H1 (cell line): ENCODE measurements around the gene IRX4. TPM values are rescaled to one million over a fixed set of nuclear protein-coding genes. Genes with fewer than 3 reads are reported as not detected.

Source experiments
- CTCF ChIA-PET: fragments of 300-600 bp; sonication (Branson Sonifier 250); formaldehyde crosslinking; loops from one replicate; lab custom pipeline; 2021; ENCODE audit not compliant: partially characterized antibody; lab: Charles Lee
- POLR2A ChIA-PET: fragments of 300-600 bp; sonication (Branson Sonifier 250); formaldehyde crosslinking; loops from one replicate; lab custom pipeline; 2021; ENCODE audit warnings: inconsistent platforms; ENCODE audit not compliant: partially characterized antibody; lab: Charles Lee
- DNase-seq, 2 experiments: peaks; one replicate each; pipeline versions ENCODE4 v3.0.0 to v3.0.0-alpha.2; 2010 to 2022; ENCODE audit warnings: low spot score in 2 of 2, low read depth in 1 of 2, mixed read lengths in 1 of 2
- FAIRE-seq: peaks from 2 replicates; lab custom pipeline; 2011; peaks lifted over from hg19 to GRCh38; lab: Jason Lieb, UNC
- H2AFZ ChIP-seq: 2 replicates; pipeline ENCODE4 v1.8.1; 2012; ENCODE audit warnings: low read length, inconsistent platforms
- H2AK5ac ChIP-seq: 2 replicates; pipeline ENCODE4 v1.6.1; 2013; ENCODE audit warnings: low read depth, low read length
- H2BK120ac ChIP-seq: replicated peaks from 2 replicates; pipeline ENCODE3; 2013; ENCODE audit warnings: low read depth, low read length, inconsistent platforms
- H2BK12ac ChIP-seq: 2 replicates; pipeline ENCODE4 v1.6.1; 2013; ENCODE audit warnings: low read depth, low read length
- H2BK15ac ChIP-seq: 2 replicates; pipeline ENCODE4 v1.6.1; 2013; ENCODE audit warnings: low read length
- H2BK20ac ChIP-seq: 2 replicates; pipeline ENCODE4 v1.6.1; 2013; ENCODE audit warnings: low read length
- H2BK5ac ChIP-seq: 2 replicates; pipeline ENCODE4 v1.6.1; 2013; ENCODE audit warnings: low read depth, low read length
- H3K14ac ChIP-seq: 2 replicates; pipeline ENCODE4 v1.6.1; 2013; ENCODE audit warnings: inconsistent platforms; ENCODE audit not compliant: insufficient read length
- H3K18ac ChIP-seq: 2 replicates; pipeline ENCODE4 v1.6.1; 2013; ENCODE audit warnings: low read length; ENCODE audit errors: extremely low read depth
- H3K23ac ChIP-seq: 2 replicates; pipeline ENCODE4 v1.6.1; 2013; ENCODE audit warnings: inconsistent platforms; ENCODE audit not compliant: insufficient read length
- H3K23me2 ChIP-seq: 2 replicates; pipeline ENCODE4 v1.6.1; 2013; ENCODE audit warnings: low read depth, low read length
- H3K27ac ChIP-seq: 2 replicates; pipeline ENCODE4 v1.6.1; 2011; ENCODE audit warnings: low read depth, low read length, inconsistent platforms
- H3K27me3 ChIP-seq, 4 experiments: replicated peaks in 1 of 4; 1 replicate in 1 of 4; 2 replicates in 3 of 4; pipeline versions ENCODE4 v1.6.1 to v1.8.1; 2011 to 2013; ENCODE audit warnings: low read length in 3 of 4, mild to moderate bottlenecking in 3 of 4, inconsistent platforms in 2 of 4, mixed read lengths in 2 of 4, moderate library complexity in 1 of 4; ENCODE audit not compliant: control insufficient read depth in 3 of 4, insufficient read depth in 3 of 4; ENCODE audit errors: extremely low read depth in 1 of 4
- H3K36me3 ChIP-seq, 4 experiments: 2 replicates each; pipeline versions ENCODE4 v1.6.1 to v1.8.1; 2011 to 2013; ENCODE audit warnings: mild to moderate bottlenecking in 4 of 4, low read length in 3 of 4, moderate library complexity in 2 of 4, control low read depth in 1 of 4, inconsistent platforms in 1 of 4; ENCODE audit not compliant: insufficient read depth in 4 of 4, control insufficient read depth in 2 of 4
- H3K4ac ChIP-seq: replicated peaks from 2 replicates; pipeline ENCODE3; 2013; ENCODE audit warnings: low read length, low read depth, mixed read lengths, inconsistent platforms; ENCODE audit not compliant: insufficient read length
- H3K4me1 ChIP-seq, 4 experiments: replicated peaks in 1 of 4; 1 replicate in 1 of 4; 2 replicates in 3 of 4; pipeline versions ENCODE4 v1.6.1 to v1.8.1; 2011 to 2013; ENCODE audit warnings: low read length in 3 of 4, inconsistent platforms in 2 of 4, mixed read lengths in 1 of 4; ENCODE audit not compliant: insufficient read depth in 4 of 4, control insufficient read depth in 3 of 4
- H3K4me2 ChIP-seq, 2 experiments: 2 replicates each; pipeline versions ENCODE4 v1.6.1 to v1.8.1; 2011 to 2013; ENCODE audit warnings: low read depth in 2 of 2, low read length in 2 of 2, control low read depth in 1 of 2, inconsistent platforms in 1 of 2, mild to moderate bottlenecking in 1 of 2; ENCODE audit not compliant: insufficient read depth in 1 of 2
- H3K4me3 ChIP-seq, 4 experiments: fragments of 200-600, 300-600 bp in 1 of 4; sonication (generic), shearing (Covaris generic), sonication (Bioruptor Twin) in 1 of 4; 2 replicates each; pipeline versions ENCODE4 v1.5.1 to v1.8.1; 2011 to 2016; ENCODE audit warnings: low read length in 4 of 4, low read depth in 3 of 4, control low read depth in 2 of 4, inconsistent platforms in 2 of 4, mild to moderate bottlenecking in 2 of 4, mixed read lengths in 1 of 4, moderate library complexity in 1 of 4; ENCODE audit not compliant: insufficient read depth in 2 of 4; ENCODE audit errors: extremely low read depth in 1 of 4
- H3K56ac ChIP-seq: replicated peaks from 2 replicates; pipeline ENCODE3; 2013; ENCODE audit warnings: low read depth, mild to moderate bottlenecking, mixed read lengths, low read length, inconsistent platforms; ENCODE audit not compliant: insufficient read length
- H3K79me1 ChIP-seq: 2 replicates; pipeline ENCODE4 v1.6.1; 2013; ENCODE audit warnings: low read depth, low read length, control low read depth
- H3K79me2 ChIP-seq, 2 experiments: 2 replicates each; pipeline versions ENCODE4 v1.6.1 to v1.8.1; 2012 to 2013; ENCODE audit warnings: low read length in 2 of 2, mild to moderate bottlenecking in 2 of 2, inconsistent platforms in 1 of 2; ENCODE audit not compliant: insufficient read depth in 2 of 2, control insufficient read depth in 1 of 2
- H3K9ac ChIP-seq, 4 experiments: replicated peaks in 1 of 4; 1 replicate in 1 of 4; 2 replicates in 3 of 4; pipeline versions ENCODE4 v1.6.1 to v1.8.1; 2011 to 2013; ENCODE audit warnings: low read depth in 3 of 4, low read length in 3 of 4, control low read depth in 2 of 4, mild to moderate bottlenecking in 2 of 4, moderate library complexity in 2 of 4, inconsistent platforms in 1 of 4; ENCODE audit errors: extremely low read depth in 1 of 4
- H3K9me3 ChIP-seq, 2 experiments: 2 replicates each; pipeline versions ENCODE4 v1.6.1 to v1.8.1; 2012 to 2013; ENCODE audit warnings: mild to moderate bottlenecking in 2 of 2, moderate library complexity in 2 of 2, control low read depth in 1 of 2, inconsistent platforms in 1 of 2, low read depth in 1 of 2, low read length in 1 of 2, mixed read lengths in 1 of 2; ENCODE audit not compliant: insufficient read depth in 2 of 2
- H4K20me1 ChIP-seq, 2 experiments: replicated peaks in 1 of 2; 2 replicates each; pipeline versions ENCODE3 to v1.8.1; 2011 to 2013; ENCODE audit warnings: inconsistent platforms in 2 of 2, low read length in 2 of 2, mild to moderate bottlenecking in 1 of 2; ENCODE audit not compliant: insufficient read depth in 2 of 2, control insufficient read depth in 1 of 2
- H4K5ac ChIP-seq: 2 replicates; pipeline ENCODE4 v1.6.1; 2013; ENCODE audit warnings: low read length, low read depth, mixed read lengths, inconsistent platforms; ENCODE audit not compliant: insufficient read length
- H4K8ac ChIP-seq: 2 replicates; pipeline ENCODE4 v1.8.0; 2013; ENCODE audit warnings: mild to moderate bottlenecking, moderate library complexity, low read length, inconsistent platforms; ENCODE audit not compliant: insufficient read depth; ENCODE audit errors: extremely low read depth
- H4K91ac ChIP-seq: replicated peaks from 2 replicates; pipeline ENCODE3; 2013; ENCODE audit warnings: low read length, mixed read lengths, inconsistent platforms; ENCODE audit not compliant: insufficient read length
- ASH2L ChIP-seq: fragments of 200-600, 300-600 bp; sonication (generic); IDR thresholded peaks from one replicate; pipeline ENCODE4 v1.7.1; 2017; ENCODE audit warnings: low read length
- BRCA1 ChIP-seq: IDR thresholded peaks from 2 replicates; pipeline ENCODE4 v1.6.1; 2012; ENCODE audit warnings: low read depth, low read length, improper control_type of control experiment
- EZH2 ChIP-seq: fragments of 200-600 bp; sonication (generic); IDR thresholded peaks from 2 replicates; pipeline ENCODE4 v1.7.1; 2012; ENCODE audit warnings: low read depth, mild to moderate bottlenecking, moderate library complexity, low read length, inconsistent platforms; ENCODE audit not compliant: severe bottlenecking
- GTF2F1 ChIP-seq: IDR thresholded peaks from 2 replicates; pipeline ENCODE4 v1.6.1; 2012; ENCODE audit warnings: low read depth, low read length, improper control_type of control experiment, borderline replicate concordance
- YY1 ChIP-seq: IDR thresholded peaks from 2 replicates; pipeline ENCODE4 v1.6.1; 2011; ENCODE audit warnings: low read depth, mild to moderate bottlenecking, low read length
- WGBS, 2 experiments: shearing (Covaris generic) in 1 of 2; methylation state at CpG; one replicate each; pipeline versions ENCODE4 v1.1.6 to v1.1.7; 2013 to 2015; ENCODE audit warnings: low lambda C conversion rate in 2 of 2, mixed read lengths in 2 of 2, inconsistent platforms in 1 of 2, low coverage in 1 of 2, missing lambda C conversion rate in 1 of 2; ENCODE audit not compliant: insufficient replicate concordance in 2 of 2, insufficient coverage in 1 of 2, insufficient read length in 1 of 2; ENCODE audit errors: extremely low coverage in 1 of 2, missing lambda C conversion rate in 1 of 2; 5-methylcytosine and 5-hydroxymethylcytosine counted together
- polyA plus RNA-seq, 7 experiments: library from polyadenylated mRNA; depleted of rRNA in 3 of 7; stranded (reverse) in 5 of 7; unstranded in 2 of 7; fragments of >200 nt in 5 of 7; fragments of 200-250 nt in 2 of 7; gene quantifications; 1 replicate in 5 of 7; 2 replicates in 1 of 7; 4 replicates in 1 of 7; pipeline versions ENCODE4 v1.2.1 to v1.2.3, GENCODE V29; 2011 to 2013; ENCODE audit warnings: missing spikeins in 2 of 7, mixed read lengths in 2 of 7
- total RNA-seq: library from RNA; stranded (reverse); fragmentation: NEBNext Ultra II Directional; extraction: Animal tissue kit (Norgen Biotek cat#: 25700); gene quantifications from 2 replicates; pipeline ENCODE4 v1.2.1, GENCODE V29; 2021

The IRX4 gene
- total and polyA plus RNA-seq, 2 of the 8 experiments (the other 6 are each of a cell fraction or from before 2014, with no cell fraction given) = 0.45 to 1.2 TPM

- Histone ChIP-seq H3K23ac (no peak overlapping the region), H4K8ac (no peak overlapping the region), H2AFZ (no peak overlapping the region), H3K14ac (no peak overlapping the region), H3K4me1 (no peaks in the 10 kb centered on the region), H3K56ac (no peak overlapping the region), H4K91ac (no peak overlapping the region), H2BK12ac (no peak overlapping the region), H2BK20ac (no peak overlapping the region), H3K4ac (no peak overlapping the region), H3K4me3 (no peak overlapping the region), H2BK15ac (no peak overlapping the region), H3K23me2 (no peaks in the 10 kb centered on the region), H3K4me2 (no peak overlapping the region), H4K20me1 (no peaks in the 10 kb centered on the region), H3K79me1 (no peaks in the 10 kb centered on the region), H3K27me3 (peaks cover 0 to 15% (median 4%) of the 10 kb centered on the region in 4 experiments; a peak in 4 of 7 replicates), H3K9ac (no peak overlapping the region), H3K79me2 (no peaks in the 10 kb centered on the region), H3K36me3 (no peaks in the 10 kb centered on the region), H2BK5ac (no peak overlapping the region), H2BK120ac (no peak overlapping the region), H2AK5ac (no peak overlapping the region), H3K27ac (no peak overlapping the region), H3K9me3 (no peaks in the 10 kb centered on the region), H3K18ac (no peak overlapping the region), H4K5ac (no peak overlapping the region)
- FAIRE-seq = no peak
- ChIA-PET CTCF (interaction anchor here (0.8 to 1.0 kb wide), 2 partner anchors 9 to 45 kb away, joined by 3 to 4 read pairs; no protein-coding TSS in a partner anchor), POLR2A (no interaction called here)
- DNase-seq = no peak
- WGBS, 2 experiments = 80% methylated on average over 7 of the region's 7 CpGs; no CpG with 5 or more reads in 1 of the 2 experiments
- TF ChIP-seq EZH2 (no peak), GTF2F1 (no peak), BRCA1 (no peak), YY1 (no peak), ASH2L (no peak)
These were observed 21.8 kb downstream of the IRX4 start for GRCh38 chr5:1860949-1861348.
